Colonic mucosa (tissue), 4 donors: Measurements from ENCODE around the gene SRSF11. TPM values are rescaled to one million over a fixed set of nuclear protein-coding genes. Genes with fewer than 3 reads are reported as not detected.

Experiments used
- DNase-seq: peaks from one replicate; pipeline ENCODE4 v3.0.0-alpha.2; 2020
- H3K27ac ChIP-seq: fragments of 200-600 bp; one replicate; pipeline ENCODE4 v1.8.0; 2021
- H3K27me3 ChIP-seq: fragments of 200-600 bp; one replicate; pipeline ENCODE4 v1.8.0; 2021
- H3K36me3 ChIP-seq: fragments of 200-600 bp; one replicate; pipeline ENCODE4 v1.8.0; 2021
- H3K4me1 ChIP-seq: fragments of 200-600 bp; one replicate; pipeline ENCODE4 v1.8.0; 2021; ENCODE audit warnings: mild to moderate bottlenecking
- H3K4me3 ChIP-seq: fragments of 200-600 bp; one replicate; pipeline ENCODE4 v1.8.0; 2021
- H3K9ac ChIP-seq, 2 donors: one replicate each; pipeline ENCODE4 v1.7.0; 2013; ENCODE audit warnings: control low read depth in 2 of 2, low read depth in 2 of 2, low read length in 2 of 2
- H3K9me3 ChIP-seq: fragments of 200-600 bp; one replicate; pipeline ENCODE4 v1.8.0; 2021
- CTCF ChIP-seq: fragments of 200-600 bp; IDR thresholded peaks from one replicate; pipeline ENCODE4 v1.8.0; 2022; ENCODE audit warnings: antibody characterized with exemption, mild to moderate bottlenecking
- intact Hi-C: fragments of 100-400 bp; cut with DNase I; formaldehyde crosslinking; loops from one replicate; pipeline ENCODE4 v1.14.1; 2022
- total RNA-seq, 2 donors: library from RNA; stranded (reverse); fragmentation: NEBNext Ultra II Directional in 1 of 2; extraction: Animal tissue kit (Norgen Biotek cat#: 25700) in 1 of 2; gene quantifications; one replicate each; pipeline ENCODE4 v1.2.1, GENCODE V29; 2021
- donor health status: healthy.
- donor health status: DM: no; HTN: no; CAD: no.
- donor health status: DM: no; HTN: no; CAD: no.

SRSF11 gene
- total RNA-seq, 2 donors from 2014 or later: 100 to 116 TPM

DNA sequence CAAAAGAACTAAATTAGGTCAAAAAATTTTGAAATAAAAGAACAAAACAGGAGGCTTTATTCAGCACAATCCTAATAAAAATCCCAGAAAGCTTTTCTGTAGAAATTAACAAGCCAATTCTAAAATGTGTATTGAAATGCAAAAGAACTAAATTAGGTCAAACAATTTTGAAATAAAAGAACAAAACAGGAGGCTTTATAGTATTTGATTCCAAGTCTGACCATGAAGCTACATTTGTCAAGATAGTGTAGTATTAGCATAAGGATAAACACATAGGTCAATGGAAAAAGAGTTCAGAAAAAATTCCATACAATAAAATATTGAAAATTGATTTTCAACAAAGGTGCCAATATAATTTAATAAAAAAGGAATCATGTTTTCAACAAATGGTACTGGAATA, 26.6 kb upstream of the SRSF11 start:
- Histone ChIP-seq H3K27ac (no peak overlapping the region), H3K9me3 (no peaks in the 10 kb centered on the region), H3K27me3 (no peaks in the 10 kb centered on the region), H3K9ac (no peak overlapping the region), H3K4me1 (no peaks in the 10 kb centered on the region), H3K36me3 (no peaks in the 10 kb centered on the region), H3K4me3 (no peak overlapping the region)
- no peak for TF ChIP-seq CTCF
- intact Hi-C loops: no loop called here
- DNase-seq: no peak

DNA sequence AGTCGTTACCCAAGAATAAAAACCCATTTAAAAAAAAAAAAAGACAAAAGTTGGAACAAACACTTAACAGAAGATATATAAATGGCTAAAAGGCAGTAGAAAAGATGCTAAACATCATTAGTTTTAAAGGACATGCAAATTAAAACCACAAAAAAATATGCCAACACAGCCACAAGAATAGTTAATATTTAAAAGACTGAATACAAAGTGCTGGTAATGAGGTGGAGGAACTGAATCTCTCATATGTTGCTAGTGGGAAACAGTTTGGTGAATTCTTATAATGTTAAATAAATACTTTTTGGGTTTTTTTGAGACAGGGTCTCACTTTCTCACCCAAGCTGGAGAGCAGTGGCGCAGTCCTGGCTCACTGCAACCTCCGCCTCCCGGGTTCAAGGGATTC, 25.8 kb upstream of the SRSF11 start:
- TF ChIP-seq CTCF: no peak
- intact Hi-C loops: no loop called here
- H3K4me3 ChIP-seq: no peak overlapping the region
- H3K9ac ChIP-seq: no peak overlapping the region
- DNase-seq: no peak
- no peaks in the 10 kb centered on the region for H3K36me3 ChIP-seq
- no peaks in the 10 kb centered on the region for H3K9me3 ChIP-seq
- no peak overlapping the region for H3K27ac ChIP-seq
- H3K4me1 ChIP-seq: no peaks in the 10 kb centered on the region
- H3K27me3 ChIP-seq: no peaks in the 10 kb centered on the region

DNA sequence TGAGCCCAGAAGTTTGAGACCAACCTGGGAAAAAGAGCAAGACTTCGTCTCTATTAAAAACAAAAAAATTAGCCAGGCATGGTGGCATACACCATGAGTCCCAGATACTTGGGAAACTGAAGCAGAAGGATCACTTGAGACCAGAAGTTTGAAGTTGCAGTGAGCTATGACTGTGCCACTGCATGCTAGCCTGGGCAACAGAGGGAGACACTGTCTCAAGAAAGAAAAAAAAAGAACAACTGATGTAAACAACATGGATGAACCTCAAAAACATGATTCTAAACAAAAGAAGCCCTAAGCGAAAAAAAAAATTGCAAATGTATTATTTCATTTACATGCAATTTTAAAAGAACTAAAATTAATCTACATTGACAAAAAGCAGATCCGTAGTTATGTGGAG, 24.8 kb upstream of the SRSF11 start:
- no peaks in the 10 kb centered on the region for H3K27me3 ChIP-seq
- no peaks in the 10 kb centered on the region for H3K36me3 ChIP-seq
- H3K9ac ChIP-seq: no peak overlapping the region
- intact Hi-C loops: no loop called here
- TF ChIP-seq CTCF: no peak
- DNase-seq: no peak
- H3K9me3 ChIP-seq: no peaks in the 10 kb centered on the region
- H3K4me1 ChIP-seq: no peaks in the 10 kb centered on the region
- no peak overlapping the region for H3K4me3 ChIP-seq
- no peak overlapping the region for H3K27ac ChIP-seq

DNA sequence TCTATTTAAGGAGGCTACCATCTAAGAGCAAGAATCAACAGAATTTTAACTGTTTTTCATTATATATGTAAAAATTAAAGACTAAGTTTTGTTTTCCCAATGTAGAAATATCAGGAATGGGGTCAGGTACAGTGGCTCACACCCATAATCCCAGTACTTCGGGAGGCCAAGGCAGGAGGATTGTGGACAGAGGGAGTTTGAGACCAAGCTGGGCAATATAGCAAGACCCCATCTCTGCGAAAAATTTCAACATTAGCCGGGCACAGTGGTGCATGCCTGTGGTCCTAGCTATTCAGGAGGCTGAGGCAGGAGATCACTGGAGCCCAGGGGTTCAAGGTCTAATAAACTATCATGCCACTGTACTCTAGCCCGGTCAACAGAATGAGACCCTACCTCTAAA, 21.1 kb upstream of the SRSF11 start:
- Histone ChIP-seq H3K9me3 (no peaks in the 10 kb centered on the region), H3K27me3 (no peaks in the 10 kb centered on the region), H3K4me1 (no peaks in the 10 kb centered on the region), H3K36me3 (no peaks in the 10 kb centered on the region), H3K9ac (no peak overlapping the region), H3K27ac (no peak overlapping the region), H3K4me3 (no peak overlapping the region)
- no peak for DNase-seq
- no peak for TF ChIP-seq CTCF
- intact Hi-C loops: loop anchor here (10.0 kb wide), 1 partner anchor 65 kb away; no protein-coding TSS in a partner anchor

DNA sequence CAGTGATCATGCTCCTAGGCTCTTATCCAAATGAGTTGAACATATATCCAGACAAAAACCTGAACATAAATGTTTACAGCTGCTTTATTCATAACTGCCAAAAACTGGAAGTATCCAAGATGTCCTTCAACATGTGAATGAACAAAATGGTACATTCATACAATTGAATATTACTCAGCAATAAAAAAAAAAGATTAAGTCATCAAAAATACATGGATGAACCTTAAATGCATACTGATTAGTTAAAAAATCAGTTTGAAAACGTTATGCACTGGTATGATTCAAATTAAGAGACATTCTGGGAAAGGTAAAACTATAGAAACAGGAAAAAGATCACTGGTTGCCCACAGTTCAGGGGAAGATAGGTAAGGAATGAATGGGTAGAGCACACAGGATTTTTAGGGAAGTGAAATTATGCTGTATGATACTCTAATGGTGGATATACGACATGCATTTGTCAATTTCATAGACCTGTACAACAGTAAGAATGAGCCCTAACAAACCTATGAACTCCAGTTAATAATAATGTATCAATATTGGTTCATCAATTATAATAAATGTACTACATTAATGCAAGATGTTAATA, 18.9 kb upstream of the SRSF11 start:
- Histone ChIP-seq H3K27me3 (no peaks in the 10 kb centered on the region), H3K9ac (no peak overlapping the region), H3K27ac (no peak overlapping the region), H3K4me1 (no peaks in the 10 kb centered on the region), H3K9me3 (no peaks in the 10 kb centered on the region), H3K4me3 (no peak overlapping the region), H3K36me3 (no peaks in the 10 kb centered on the region)
- intact Hi-C loops: loop anchor here (10.0 kb wide), 1 partner anchor 67 kb away; no protein-coding TSS in a partner anchor
- TF ChIP-seq CTCF: no peak
- DNase-seq: no peak
